Panc1 (cell line): ENCODE data around the gene ZC3H10. TPM values are rescaled to one million over a fixed set of nuclear protein-coding genes. Genes with fewer than 3 reads are reported as not detected.

Experiments
- ATAC-seq: fragments of 200-7000 bp; cut with Tn5 transposase; 2 replicates; pipeline ENCODE4 v1.9.1; 2020; ENCODE audit warnings: mild to moderate bottlenecking, moderate library complexity
- BruUV-seq: library from RNA; stranded (reverse); fragments of 400-500 nt; replicated peaks from 2 replicates; lab custom pipeline; 2021; lab: Mats Ljungman, UMichigan
- CTCF ChIA-PET: fragments of 300-600 bp; sonication (Branson Sonifier 250); formaldehyde crosslinking; loops from one replicate; lab custom pipeline; 2022; ENCODE audit warnings: antibody characterized with exemption; lab: Charles Lee
- POLR2A ChIA-PET: fragments of 300-600 bp; sonication (Branson Sonifier 250); formaldehyde crosslinking; loops from one replicate; lab custom pipeline; 2022; ENCODE audit warnings: antibody characterized with exemption; lab: Charles Lee
- DNase-seq: peaks from one replicate; pipeline ENCODE4 v3.0.0-alpha.2; 2010; ENCODE audit warnings: low read depth, low spot score
- H3K27ac ChIP-seq: 2 replicates; pipeline ENCODE4 v1.5.1; 2011; ENCODE audit warnings: mild to moderate bottlenecking, low read length, inconsistent platforms
- H3K27me3 ChIP-seq: fragments of 200-500 bp; sonication (Bioruptor generic); 2 replicates; pipeline ENCODE4 v1.6.0; 2014; ENCODE audit warnings: low read length, inconsistent platforms; ENCODE audit not compliant: control insufficient read depth, insufficient read depth
- H3K36me3 ChIP-seq: fragments of 200-500 bp; sonication (Bioruptor generic); 2 replicates; pipeline ENCODE4 v1.5.1; 2014; ENCODE audit warnings: inconsistent platforms, mild to moderate bottlenecking, low read length, moderate library complexity; ENCODE audit not compliant: control insufficient read depth, insufficient read depth
- H3K4me1 ChIP-seq: 2 replicates; pipeline ENCODE4 v1.5.1; 2011; ENCODE audit warnings: inconsistent platforms, mild to moderate bottlenecking, low read length, moderate library complexity; ENCODE audit not compliant: control insufficient read depth, insufficient read depth
- H3K4me3 ChIP-seq, 2 experiments: 2 replicates each; pipeline ENCODE4 v1.5.1; 2011 to 2012; ENCODE audit warnings: low read depth in 2 of 2, low read length in 2 of 2, mild to moderate bottlenecking in 2 of 2, inconsistent platforms in 1 of 2, moderate library complexity in 1 of 2
- H3K9me3 ChIP-seq: fragments of 200-500 bp; sonication (Bioruptor generic); 2 replicates; pipeline ENCODE4 v1.5.1; 2014; ENCODE audit warnings: low read depth, mild to moderate bottlenecking, inconsistent platforms, low read length, moderate library complexity; ENCODE audit not compliant: control insufficient read depth, insufficient read depth
- POLR2AphosphoS5 ChIP-seq: IDR thresholded peaks from 2 replicates; pipeline ENCODE4 v1.6.1; 2012; ENCODE audit warnings: mild to moderate bottlenecking, low read depth, low read length, moderate library complexity
- SIN3A ChIP-seq: IDR thresholded peaks from 2 replicates; pipeline ENCODE4 v1.6.1; 2012; ENCODE audit warnings: low read depth, mild to moderate bottlenecking, low read length, moderate library complexity, borderline replicate concordance; ENCODE audit not compliant: insufficient read depth
- TCF7L2 ChIP-seq: IDR thresholded peaks from 2 replicates; pipeline ENCODE4 v1.6.1; 2011; ENCODE audit warnings: mild to moderate bottlenecking, low read depth, low read length, inconsistent platforms
- in situ Hi-C: cut with HindIII; loops from 2 replicates; pipeline ENCODE4 v1.10.0; 2016; ENCODE audit warnings: low sequenced_read_pairs, low pct_unique_long_range_greater_than_20kb
- intact Hi-C: fragments of 100-400 bp; cut with micrococcal nuclease; formaldehyde crosslinking; loops from one replicate; pipeline ENCODE4 v1.10.0; 2022; ENCODE audit not compliant: unreplicated experiment
- total RNA-seq: library from RNA; stranded (reverse); gene quantifications from one replicate; pipeline ENCODE4 v1.2.1, GENCODE V29; 2021; ENCODE audit not compliant: unreplicated experiment
- TF ChIP-seq, protein P1 (sequence below): fragments of 450-650 bp; IDR thresholded peaks from 2 replicates; pipeline ENCODE4 v1.5.1; 2017; ENCODE audit warnings: mild to moderate bottlenecking
- TF ChIP-seq, protein P2 (sequence below), 2 experiments: IDR thresholded peaks; 2 replicates each; pipeline ENCODE4 v1.6.1; 2011 to 2012; ENCODE audit warnings: low read depth in 2 of 2, control low read depth in 1 of 2, low read length in 1 of 2, mild to moderate bottlenecking in 1 of 2, moderate library complexity in 1 of 2; ENCODE audit not compliant: insufficient read depth in 1 of 2

ZC3H10 gene
- total RNA-seq, 1 experiment from 2014 or later, result 6.0 TPM

DNA sequence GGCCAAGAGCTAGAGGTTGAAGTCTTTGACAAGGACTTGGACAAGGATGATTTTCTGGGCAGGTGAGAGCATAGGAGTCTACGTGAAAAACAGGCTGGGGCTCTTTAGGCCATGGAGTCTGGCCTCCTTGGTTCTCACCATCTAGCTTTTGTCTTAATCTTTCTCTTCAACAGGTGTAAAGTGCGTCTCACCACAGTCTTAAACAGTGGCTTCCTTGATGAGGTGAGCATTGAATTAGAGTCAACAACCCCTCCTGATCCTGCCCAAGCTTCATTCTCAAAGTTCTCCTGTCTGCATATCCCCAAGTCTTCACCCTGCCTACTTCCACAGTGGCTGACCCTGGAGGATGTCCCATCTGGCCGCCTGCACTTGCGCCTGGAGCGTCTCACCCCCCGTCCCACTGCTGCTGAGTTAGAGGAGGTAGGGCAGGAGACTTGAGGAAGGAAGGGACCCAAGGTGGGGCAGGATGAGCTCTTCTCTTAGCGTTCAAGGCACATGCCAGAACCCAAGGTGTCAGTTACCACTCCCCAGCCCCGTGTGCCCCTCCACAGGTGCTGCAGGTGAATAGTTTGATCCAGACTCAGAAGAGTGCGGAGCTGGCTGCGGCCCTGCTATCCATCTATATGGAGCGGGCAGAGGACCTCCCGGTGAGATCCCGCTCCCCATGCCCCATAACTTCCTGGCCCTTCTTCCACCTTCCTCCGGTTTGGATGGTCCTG, 19.9 kb downstream of the ZC3H10 start:
- intact Hi-C loops, result no loop called here
- H3K27ac ChIP-seq, result no peak overlapping the region
- H3K36me3 ChIP-seq, result peaks cover 21% of the 10 kb centered on the region
- H3K27me3 ChIP-seq, result no peaks in the 10 kb centered on the region
- no peaks in the 10 kb centered on the region for H3K4me1 ChIP-seq
- H3K4me3 ChIP-seq, result no peak overlapping the region
- ChIA-PET POLR2A (no interaction called here), CTCF (no interaction called here)
- BruUV-seq, result no TSS peak
- TF ChIP-seq SIN3A (no peak), TCF7L2 (no peak), POLR2AphosphoS5 (no peak)
- TF ChIP-seq, protein P1, sequence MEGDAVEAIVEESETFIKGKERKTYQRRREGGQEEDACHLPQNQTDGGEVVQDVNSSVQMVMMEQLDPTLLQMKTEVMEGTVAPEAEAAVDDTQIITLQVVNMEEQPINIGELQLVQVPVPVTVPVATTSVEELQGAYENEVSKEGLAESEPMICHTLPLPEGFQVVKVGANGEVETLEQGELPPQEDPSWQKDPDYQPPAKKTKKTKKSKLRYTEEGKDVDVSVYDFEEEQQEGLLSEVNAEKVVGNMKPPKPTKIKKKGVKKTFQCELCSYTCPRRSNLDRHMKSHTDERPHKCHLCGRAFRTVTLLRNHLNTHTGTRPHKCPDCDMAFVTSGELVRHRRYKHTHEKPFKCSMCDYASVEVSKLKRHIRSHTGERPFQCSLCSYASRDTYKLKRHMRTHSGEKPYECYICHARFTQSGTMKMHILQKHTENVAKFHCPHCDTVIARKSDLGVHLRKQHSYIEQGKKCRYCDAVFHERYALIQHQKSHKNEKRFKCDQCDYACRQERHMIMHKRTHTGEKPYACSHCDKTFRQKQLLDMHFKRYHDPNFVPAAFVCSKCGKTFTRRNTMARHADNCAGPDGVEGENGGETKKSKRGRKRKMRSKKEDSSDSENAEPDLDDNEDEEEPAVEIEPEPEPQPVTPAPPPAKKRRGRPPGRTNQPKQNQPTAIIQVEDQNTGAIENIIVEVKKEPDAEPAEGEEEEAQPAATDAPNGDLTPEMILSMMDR, result no peak
- TF ChIP-seq, protein P2, sequence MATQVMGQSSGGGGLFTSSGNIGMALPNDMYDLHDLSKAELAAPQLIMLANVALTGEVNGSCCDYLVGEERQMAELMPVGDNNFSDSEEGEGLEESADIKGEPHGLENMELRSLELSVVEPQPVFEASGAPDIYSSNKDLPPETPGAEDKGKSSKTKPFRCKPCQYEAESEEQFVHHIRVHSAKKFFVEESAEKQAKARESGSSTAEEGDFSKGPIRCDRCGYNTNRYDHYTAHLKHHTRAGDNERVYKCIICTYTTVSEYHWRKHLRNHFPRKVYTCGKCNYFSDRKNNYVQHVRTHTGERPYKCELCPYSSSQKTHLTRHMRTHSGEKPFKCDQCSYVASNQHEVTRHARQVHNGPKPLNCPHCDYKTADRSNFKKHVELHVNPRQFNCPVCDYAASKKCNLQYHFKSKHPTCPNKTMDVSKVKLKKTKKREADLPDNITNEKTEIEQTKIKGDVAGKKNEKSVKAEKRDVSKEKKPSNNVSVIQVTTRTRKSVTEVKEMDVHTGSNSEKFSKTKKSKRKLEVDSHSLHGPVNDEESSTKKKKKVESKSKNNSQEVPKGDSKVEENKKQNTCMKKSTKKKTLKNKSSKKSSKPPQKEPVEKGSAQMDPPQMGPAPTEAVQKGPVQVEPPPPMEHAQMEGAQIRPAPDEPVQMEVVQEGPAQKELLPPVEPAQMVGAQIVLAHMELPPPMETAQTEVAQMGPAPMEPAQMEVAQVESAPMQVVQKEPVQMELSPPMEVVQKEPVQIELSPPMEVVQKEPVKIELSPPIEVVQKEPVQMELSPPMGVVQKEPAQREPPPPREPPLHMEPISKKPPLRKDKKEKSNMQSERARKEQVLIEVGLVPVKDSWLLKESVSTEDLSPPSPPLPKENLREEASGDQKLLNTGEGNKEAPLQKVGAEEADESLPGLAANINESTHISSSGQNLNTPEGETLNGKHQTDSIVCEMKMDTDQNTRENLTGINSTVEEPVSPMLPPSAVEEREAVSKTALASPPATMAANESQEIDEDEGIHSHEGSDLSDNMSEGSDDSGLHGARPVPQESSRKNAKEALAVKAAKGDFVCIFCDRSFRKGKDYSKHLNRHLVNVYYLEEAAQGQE (IDR thresholded peaks at IDR 0.05; ENCODE audit: insufficient read depth in 1 of 2, low read depth in 2 of 2, low read length in 1 of 2), result no peak
- in situ Hi-C loops, result no loop called here
- no peaks in the 10 kb centered on the region for H3K9me3 ChIP-seq
- no peak for ATAC-seq
- DNase-seq, result no peak

DNA sequence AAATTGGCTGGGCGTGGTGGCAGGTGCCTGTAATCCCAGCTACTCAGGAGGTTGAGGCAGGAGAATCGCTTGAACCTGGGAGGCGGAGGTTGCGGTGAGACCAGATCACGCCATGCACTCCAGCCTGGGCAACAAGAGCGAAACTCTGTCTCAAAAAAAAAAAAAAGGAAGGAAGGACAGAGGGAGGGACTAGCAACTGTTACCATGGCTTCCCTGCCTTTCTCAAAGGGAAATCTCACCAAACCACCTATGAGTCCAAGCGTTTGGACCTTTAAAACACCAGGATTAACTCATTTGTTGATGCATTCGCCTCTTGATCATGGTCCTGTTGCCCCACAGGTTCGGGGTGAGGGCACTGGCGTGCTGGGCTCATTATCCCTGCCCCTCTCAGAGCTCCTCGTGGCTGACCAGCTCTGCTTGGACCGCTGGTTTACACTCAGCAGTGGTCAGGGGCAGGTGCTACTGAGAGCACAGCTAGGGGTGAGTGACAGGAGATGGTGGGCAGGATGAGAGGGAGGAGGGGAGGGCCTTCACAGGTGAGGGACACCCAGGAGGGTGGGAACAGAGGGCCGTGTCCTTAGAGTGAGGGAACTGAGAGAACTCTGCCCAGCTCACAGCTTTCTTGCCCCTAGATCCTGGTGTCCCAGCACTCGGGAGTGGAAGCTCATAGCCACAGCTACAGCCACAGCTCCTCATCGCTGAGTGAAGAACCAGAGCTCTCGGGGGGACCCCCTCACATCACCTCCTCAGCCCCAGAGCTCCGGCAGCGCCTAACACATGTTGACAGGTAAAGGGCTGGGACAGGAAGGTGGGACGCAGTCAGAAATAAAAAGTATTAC, 24.1 kb downstream of the ZC3H10 start:
- H3K36me3 ChIP-seq, result peaks cover 12% of the 10 kb centered on the region
- DNase-seq (no peak), ATAC-seq (no peak)
- CTCF ChIA-PET, result interaction anchor here (0.6 kb wide), 1 partner anchor 68 kb away, joined by 4 read pairs; no protein-coding TSS in a partner anchor
- peaks cover 4% of the 10 kb centered on the region; the same call in 1 of the 2 replicates for H3K4me1 ChIP-seq
- POLR2A ChIA-PET, result no interaction called here
- intact Hi-C loops, result no loop called here
- H3K27ac ChIP-seq, result no peak overlapping the region
- TF ChIP-seq, protein P1, result no peak
- no peak for TF ChIP-seq SIN3A
- no peak for TF ChIP-seq POLR2AphosphoS5
- TF ChIP-seq, protein P2 (IDR thresholded peaks at IDR 0.05; ENCODE audit: insufficient read depth in 1 of 2, low read depth in 2 of 2, low read length in 1 of 2), result no peak
- no peak for TF ChIP-seq TCF7L2
- H3K9me3 ChIP-seq, result no peaks in the 10 kb centered on the region
- no TSS peak for BruUV-seq
- H3K4me3 ChIP-seq, result no peak overlapping the region
- H3K27me3 ChIP-seq, result no peaks in the 10 kb centered on the region
- in situ Hi-C loops, result no loop called here
